Measurements from ENCODE around the gene OSM.

Gene OSM

GRCh38 chr22:30284666-30285065 is 18.0 kb upstream of the OSM start:
- Histone ChIP-seq H2BK15ac (replicated peaks; ENCODE audit: low read depth) (no peak overlapping the region), H3K79me1 (ENCODE audit: low read length) (no peaks in the 10 kb centered on the region), H4K8ac (ENCODE audit: low read depth, low read length) (no peak overlapping the region), H2BK5ac (ENCODE audit: low read length) (no peak overlapping the region), H3K27me3 (ENCODE audit: insufficient read depth, low read length, poor library complexity) (no peaks in the 10 kb centered on the region), H2BK120ac (ENCODE audit: low read depth, low read length) (no peak overlapping the region), H3K56ac (ENCODE audit: low read length) (no peak overlapping the region), H3K4me1 (ENCODE audit: control insufficient read depth, low read depth, low read length) (peaks cover 6% of the 10 kb centered on the region), H3K18ac (ENCODE audit: low read length) (no peak overlapping the region), H3K36me3 (ENCODE audit: control insufficient read depth, insufficient read depth, low read length) (no peaks in the 10 kb centered on the region), H3K9ac (ENCODE audit: low read length) (no peak overlapping the region), H3K4ac (ENCODE audit: low read depth, low read length) (no peak overlapping the region), H3K23ac (ENCODE audit: low read length) (no peak overlapping the region), H3K79me2 (ENCODE audit: control insufficient read depth, insufficient read depth, low read length) (no peaks in the 10 kb centered on the region), H3K27ac (ENCODE audit: low read depth, low read length) (no peak overlapping the region), H4K5ac (ENCODE audit: low read length) (no peak overlapping the region), H3K4me2 (ENCODE audit: low read length) (no peak overlapping the region), H3K4me3 (ENCODE audit: low read length) (no peak overlapping the region), H2AK5ac (ENCODE audit: low read length) (no peak overlapping the region)
- DNase-seq = no peak
- no CpG with 5 or more reads among the region's 4 CpGs for WGBS (ENCODE audit: extremely low coverage, insufficient coverage, low lambda C conversion rate)

GRCh38 chr22:30284172-30284571 is 17.5 kb upstream of the OSM start:
- no peak overlapping the region for H2BK120ac ChIP-seq (ENCODE audit: low read depth, low read length)
- no peak overlapping the region for H3K23ac ChIP-seq (ENCODE audit: low read length)
- H3K4me1 ChIP-seq (ENCODE audit: control insufficient read depth, low read depth, low read length) = peaks cover 6% of the 10 kb centered on the region
- H2BK5ac ChIP-seq (ENCODE audit: low read length) = no peak overlapping the region
- H4K8ac ChIP-seq (ENCODE audit: low read depth, low read length) = no peak overlapping the region
- H3K79me2 ChIP-seq (ENCODE audit: control insufficient read depth, insufficient read depth, low read length) = no peaks in the 10 kb centered on the region
- no peak overlapping the region for H2AK5ac ChIP-seq (ENCODE audit: low read length)
- no peaks in the 10 kb centered on the region for H3K79me1 ChIP-seq (ENCODE audit: low read length)
- no peak overlapping the region for H3K9ac ChIP-seq (ENCODE audit: low read length)
- no peak overlapping the region for H3K27ac ChIP-seq (ENCODE audit: low read depth, low read length)
- H3K4me2 ChIP-seq (ENCODE audit: low read length) = no peak overlapping the region
- H3K56ac ChIP-seq (ENCODE audit: low read length) = no peak overlapping the region
- no peak for DNase-seq
- H3K4me3 ChIP-seq (ENCODE audit: low read length) = no peak overlapping the region
- H3K18ac ChIP-seq (ENCODE audit: low read length) = no peak overlapping the region
- no CpG with 5 or more reads among the region's 9 CpGs for WGBS (ENCODE audit: extremely low coverage, insufficient coverage, low lambda C conversion rate)
- H3K27me3 ChIP-seq (ENCODE audit: insufficient read depth, low read length, poor library complexity) = no peaks in the 10 kb centered on the region
- H2BK15ac ChIP-seq (replicated peaks; ENCODE audit: low read depth) = no peak overlapping the region
- no peak overlapping the region for H4K5ac ChIP-seq (ENCODE audit: low read length)
- no peaks in the 10 kb centered on the region for H3K36me3 ChIP-seq (ENCODE audit: control insufficient read depth, insufficient read depth, low read length)
- H3K4ac ChIP-seq (ENCODE audit: low read depth, low read length) = no peak overlapping the region

- no peak overlapping the region for H3K4me2 ChIP-seq (ENCODE audit: low read length)
- no peak overlapping the region for H3K9ac ChIP-seq (ENCODE audit: low read length)
- H2BK120ac ChIP-seq (ENCODE audit: low read depth, low read length) = no peak overlapping the region
- no peak overlapping the region for H4K5ac ChIP-seq (ENCODE audit: low read length)
- no peak overlapping the region for H4K8ac ChIP-seq (ENCODE audit: low read depth, low read length)
- H3K4ac ChIP-seq (ENCODE audit: low read depth, low read length) = no peak overlapping the region
- H3K27me3 ChIP-seq (ENCODE audit: insufficient read depth, low read length, poor library complexity) = no peaks in the 10 kb centered on the region
- no peak overlapping the region for H3K4me3 ChIP-seq (ENCODE audit: low read length)
- no peak overlapping the region for H3K56ac ChIP-seq (ENCODE audit: low read length)
- no peak overlapping the region for H3K27ac ChIP-seq (ENCODE audit: low read depth, low read length)
- H3K23ac ChIP-seq (ENCODE audit: low read length) = no peak overlapping the region
- H2BK5ac ChIP-seq (ENCODE audit: low read length) = no peak overlapping the region
- H3K4me1 ChIP-seq (ENCODE audit: control insufficient read depth, low read depth, low read length) = peaks cover 3% of the 10 kb centered on the region
- no peak overlapping the region for H2AK5ac ChIP-seq (ENCODE audit: low read length)
- no peaks in the 10 kb centered on the region for H3K79me2 ChIP-seq (ENCODE audit: control insufficient read depth, insufficient read depth, low read length)
- no peak overlapping the region for H2BK15ac ChIP-seq (replicated peaks; ENCODE audit: low read depth)
- no peaks in the 10 kb centered on the region for H3K79me1 ChIP-seq (ENCODE audit: low read length)
- H3K36me3 ChIP-seq (ENCODE audit: control insufficient read depth, insufficient read depth, low read length) = no peaks in the 10 kb centered on the region
- no peak for DNase-seq
- no peak overlapping the region for H3K18ac ChIP-seq (ENCODE audit: low read length)
- WGBS (ENCODE audit: extremely low coverage, insufficient coverage, low lambda C conversion rate) = no CpG with 5 or more reads among the region's 4 CpGs
Observed at GRCh38 chr22:30283342-30283741, 16.7 kb upstream of the OSM start.

DNA sequence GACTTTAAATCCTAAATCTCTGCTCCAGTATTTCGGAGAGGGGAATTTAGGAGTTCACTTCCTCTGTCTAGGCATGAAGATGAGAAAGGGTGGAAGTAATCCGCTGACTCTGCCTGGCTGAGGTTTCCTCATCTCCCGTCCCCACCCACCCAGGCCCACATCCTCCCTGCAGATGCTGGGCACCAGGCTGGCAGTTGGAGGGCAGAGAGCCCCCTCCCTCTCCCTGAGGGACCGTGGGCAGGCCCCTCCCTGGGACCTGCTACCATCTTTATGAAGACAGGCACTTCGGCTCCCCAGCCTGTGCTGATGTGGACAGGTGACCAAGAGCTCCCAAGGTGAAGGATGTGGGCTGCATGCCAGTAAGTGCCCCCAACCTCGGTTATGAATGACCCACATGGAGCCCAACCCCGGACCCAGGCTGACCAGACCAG is 16.0 kb upstream of the OSM start:
- no CpG with 5 or more reads among the region's 7 CpGs for WGBS (ENCODE audit: extremely low coverage, insufficient coverage, low lambda C conversion rate)
- no peak overlapping the region for H4K5ac ChIP-seq (ENCODE audit: low read length)
- H2BK15ac ChIP-seq (replicated peaks; ENCODE audit: low read depth) = no peak overlapping the region
- H3K27me3 ChIP-seq (ENCODE audit: insufficient read depth, low read length, poor library complexity) = no peaks in the 10 kb centered on the region
- no peak overlapping the region for H4K8ac ChIP-seq (ENCODE audit: low read depth, low read length)
- DNase-seq = no peak
- H3K79me1 ChIP-seq (ENCODE audit: low read length) = no peaks in the 10 kb centered on the region
- H3K4me2 ChIP-seq (ENCODE audit: low read length) = no peak overlapping the region
- H3K4me1 ChIP-seq (ENCODE audit: control insufficient read depth, low read depth, low read length) = no peaks in the 10 kb centered on the region
- no peak overlapping the region for H3K18ac ChIP-seq (ENCODE audit: low read length)
- no peaks in the 10 kb centered on the region for H3K79me2 ChIP-seq (ENCODE audit: control insufficient read depth, insufficient read depth, low read length)
- no peak overlapping the region for H2AK5ac ChIP-seq (ENCODE audit: low read length)
- no peak overlapping the region for H2BK5ac ChIP-seq (ENCODE audit: low read length)
- H3K36me3 ChIP-seq (ENCODE audit: control insufficient read depth, insufficient read depth, low read length) = no peaks in the 10 kb centered on the region
- H2BK120ac ChIP-seq (ENCODE audit: low read depth, low read length) = no peak overlapping the region
- no peak overlapping the region for H3K4me3 ChIP-seq (ENCODE audit: low read length)
- H3K23ac ChIP-seq (ENCODE audit: low read length) = no peak overlapping the region
- no peak overlapping the region for H3K56ac ChIP-seq (ENCODE audit: low read length)
- no peak overlapping the region for H3K9ac ChIP-seq (ENCODE audit: low read length)
- no peak overlapping the region for H3K27ac ChIP-seq (ENCODE audit: low read depth, low read length)
- no peak overlapping the region for H3K4ac ChIP-seq (ENCODE audit: low read depth, low read length)

DNA sequence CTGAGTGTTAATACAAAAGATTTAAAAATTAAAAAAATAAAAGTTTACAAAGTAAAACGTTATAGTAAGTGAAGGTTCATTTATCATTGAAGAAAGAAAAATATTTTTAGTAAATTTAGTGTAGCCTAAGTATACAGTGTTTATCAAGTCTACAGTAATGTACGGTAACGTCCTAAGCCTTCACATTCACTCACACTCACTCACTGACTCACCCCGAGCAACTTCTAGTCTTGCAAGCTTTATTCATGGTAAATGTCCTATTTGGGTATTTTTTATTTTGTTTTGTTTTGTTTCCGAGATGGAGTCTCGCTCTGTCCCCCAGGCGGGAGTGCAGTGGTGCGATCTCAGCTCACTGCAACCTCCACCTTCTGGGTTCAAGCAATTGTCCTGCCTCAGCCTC is 13.9 kb upstream of the OSM start:
- Histone ChIP-seq H3K27ac (ENCODE audit: low read depth, low read length) (no peak overlapping the region), H3K4me1 (ENCODE audit: control insufficient read depth, low read depth, low read length) (no peaks in the 10 kb centered on the region), H4K5ac (ENCODE audit: low read length) (no peak overlapping the region), H3K4me3 (ENCODE audit: low read length) (no peak overlapping the region), H3K79me1 (ENCODE audit: low read length) (no peaks in the 10 kb centered on the region), H2AK5ac (ENCODE audit: low read length) (no peak overlapping the region), H4K8ac (ENCODE audit: low read depth, low read length) (no peak overlapping the region), H3K36me3 (ENCODE audit: control insufficient read depth, insufficient read depth, low read length) (no peaks in the 10 kb centered on the region), H3K27me3 (ENCODE audit: insufficient read depth, low read length, poor library complexity) (no peaks in the 10 kb centered on the region), H3K18ac (ENCODE audit: low read length) (no peak overlapping the region), H3K23ac (ENCODE audit: low read length) (no peak overlapping the region), H3K4me2 (ENCODE audit: low read length) (no peak overlapping the region), H3K56ac (ENCODE audit: low read length) (no peak overlapping the region), H3K79me2 (ENCODE audit: control insufficient read depth, insufficient read depth, low read length) (no peaks in the 10 kb centered on the region), H3K9ac (ENCODE audit: low read length) (no peak overlapping the region), H2BK120ac (ENCODE audit: low read depth, low read length) (no peak overlapping the region), H2BK15ac (replicated peaks; ENCODE audit: low read depth) (no peak overlapping the region), H2BK5ac (ENCODE audit: low read length) (no peak overlapping the region), H3K4ac (ENCODE audit: low read depth, low read length) (no peak overlapping the region)
- DNase-seq = no peak
- WGBS (ENCODE audit: extremely low coverage, insufficient coverage, low lambda C conversion rate) = 100% methylated on average over 1 of the region's 8 CpGs

DNA sequence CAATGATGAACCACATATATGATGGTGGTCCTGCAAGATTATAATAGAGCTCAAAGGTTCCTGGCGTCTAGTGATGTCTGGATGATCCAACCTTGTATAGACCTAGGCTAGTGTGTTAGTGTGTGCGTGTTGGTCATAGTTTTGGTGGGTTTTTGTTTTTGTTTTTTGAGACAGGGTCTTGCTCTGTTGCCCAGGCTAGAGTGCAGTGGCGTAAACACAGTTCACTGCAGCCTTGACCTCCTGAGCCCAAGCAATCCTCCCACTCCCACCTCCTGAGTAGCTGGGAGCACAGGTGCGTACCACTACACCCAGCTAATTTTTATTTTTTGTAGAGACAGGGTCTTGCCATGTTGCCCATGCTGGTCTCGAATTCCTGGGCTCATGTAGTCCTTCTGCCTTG is 13.3 kb upstream of the OSM start:
- H3K56ac ChIP-seq (ENCODE audit: low read length) = no peak overlapping the region
- H2AK5ac ChIP-seq (ENCODE audit: low read length) = no peak overlapping the region
- H3K18ac ChIP-seq (ENCODE audit: low read length) = no peak overlapping the region
- H3K9ac ChIP-seq (ENCODE audit: low read length) = no peak overlapping the region
- no peak for DNase-seq
- no peak overlapping the region for H4K5ac ChIP-seq (ENCODE audit: low read length)
- H3K4me1 ChIP-seq (ENCODE audit: control insufficient read depth, low read depth, low read length) = no peaks in the 10 kb centered on the region
- no peaks in the 10 kb centered on the region for H3K27me3 ChIP-seq (ENCODE audit: insufficient read depth, low read length, poor library complexity)
- no peaks in the 10 kb centered on the region for H3K79me2 ChIP-seq (ENCODE audit: control insufficient read depth, insufficient read depth, low read length)
- H3K36me3 ChIP-seq (ENCODE audit: control insufficient read depth, insufficient read depth, low read length) = no peaks in the 10 kb centered on the region
- no peak overlapping the region for H2BK15ac ChIP-seq (replicated peaks; ENCODE audit: low read depth)
- no peak overlapping the region for H4K8ac ChIP-seq (ENCODE audit: low read depth, low read length)
- H3K4me2 ChIP-seq (ENCODE audit: low read length) = no peak overlapping the region
- H3K4ac ChIP-seq (ENCODE audit: low read depth, low read length) = no peak overlapping the region
- H3K27ac ChIP-seq (ENCODE audit: low read depth, low read length) = no peak overlapping the region
- no peaks in the 10 kb centered on the region for H3K79me1 ChIP-seq (ENCODE audit: low read length)
- no peak overlapping the region for H3K23ac ChIP-seq (ENCODE audit: low read length)
- no peak overlapping the region for H2BK5ac ChIP-seq (ENCODE audit: low read length)
- H2BK120ac ChIP-seq (ENCODE audit: low read depth, low read length) = no peak overlapping the region
- no CpG with 5 or more reads among the region's 5 CpGs for WGBS (ENCODE audit: extremely low coverage, insufficient coverage, low lambda C conversion rate)
- H3K4me3 ChIP-seq (ENCODE audit: low read length) = no peak overlapping the region

Measured in mesendoderm (in vitro differentiated cells).